Activated CD4-positive, alpha-beta memory T cell treated with anti-CD3 and anti-CD28 coated beads for 36 hours (primary cell): ENCODE measurements around the gene ACAA2. TPM values are rescaled to one million over a fixed set of nuclear protein-coding genes. Genes with fewer than 3 reads are reported as not detected.

Experiments used
- CTCF ChIA-PET: fragments of 350-600 bp; sonication (Branson Sonifier 250); formaldehyde crosslinking; loops from one replicate; lab custom pipeline; 2021; ENCODE audit warnings: antibody characterized with exemption, inconsistent platforms; lab: Charles Lee
- POLR2A ChIA-PET: fragments of 350-600 bp; sonication (Branson Sonifier 250); formaldehyde crosslinking; loops from one replicate; lab custom pipeline; 2021; ENCODE audit warnings: antibody characterized with exemption; lab: Charles Lee
- DNase-seq: peaks from one replicate; pipeline ENCODE4 v3.0.0-alpha.2; 2020
- H3K27ac Mint-ChIP-seq: one replicate; pipeline ENCODE4 v1.8.0; 2021; ENCODE audit warnings: mixed read lengths
- H3K27me3 Mint-ChIP-seq: one replicate; pipeline ENCODE4 v1.8.0; 2021; ENCODE audit warnings: mixed read lengths
- H3K36me3 Mint-ChIP-seq: one replicate; pipeline ENCODE4 v1.8.0; 2021; ENCODE audit warnings: mixed read lengths
- H3K4me1 Mint-ChIP-seq: one replicate; pipeline ENCODE4 v1.8.0; 2021; ENCODE audit warnings: low read depth, mixed read lengths
- H3K4me3 Mint-ChIP-seq: one replicate; pipeline ENCODE4 v1.8.0; 2021; ENCODE audit warnings: mild to moderate bottlenecking, mixed read lengths
- H3K9me3 Mint-ChIP-seq: one replicate; pipeline ENCODE4 v1.8.0; 2021; ENCODE audit warnings: mixed read lengths
- intact Hi-C: fragments of 100-400 bp; cut with micrococcal nuclease; formaldehyde crosslinking; loops from one replicate; pipeline ENCODE4 v1.15.1; 2023
- total RNA-seq, 2 experiments: library from RNA; stranded (reverse); gene quantifications; one replicate each; pipeline ENCODE4 v1.2.3, GENCODE V29; 2021

ACAA2 gene
- total RNA-seq, 2 experiments from 2014 or later = 77.9 to 78.4 TPM

GRCh38 chr18:49832221-49832647 lies 18.9 kb upstream of the ACAA2 start:
- intact Hi-C loops = no loop called here
- Mint-ChIP-seq H3K4me1 (no peaks in the 10 kb centered on the region), H3K27me3 (no peaks in the 10 kb centered on the region), H3K36me3 (no peaks in the 10 kb centered on the region), H3K4me3 (no peak overlapping the region), H3K27ac (no peak overlapping the region), H3K9me3 (peaks cover 5% of the 10 kb centered on the region)
- POLR2A ChIA-PET = no interaction called here
- CTCF ChIA-PET = no interaction called here
- DNase-seq = no peak

GRCh38 chr18:49827996-49828395 lies 14.7 kb upstream of the ACAA2 start:
- no peaks in the 10 kb centered on the region for H3K4me1 Mint-ChIP-seq
- peaks cover 4% of the 10 kb centered on the region for H3K36me3 Mint-ChIP-seq
- H3K27me3 Mint-ChIP-seq = no peaks in the 10 kb centered on the region
- ChIA-PET POLR2A (no interaction called here), CTCF (interaction anchor here (0.6 kb wide), 1 partner anchor 649 kb away, joined by 3 read pairs; no protein-coding TSS in a partner anchor)
- no peak overlapping the region for H3K27ac Mint-ChIP-seq
- no peak overlapping the region for H3K4me3 Mint-ChIP-seq
- peaks cover 6% of the 10 kb centered on the region for H3K9me3 Mint-ChIP-seq
- DNase-seq = no peak
- intact Hi-C loops = no loop called here

DNA sequence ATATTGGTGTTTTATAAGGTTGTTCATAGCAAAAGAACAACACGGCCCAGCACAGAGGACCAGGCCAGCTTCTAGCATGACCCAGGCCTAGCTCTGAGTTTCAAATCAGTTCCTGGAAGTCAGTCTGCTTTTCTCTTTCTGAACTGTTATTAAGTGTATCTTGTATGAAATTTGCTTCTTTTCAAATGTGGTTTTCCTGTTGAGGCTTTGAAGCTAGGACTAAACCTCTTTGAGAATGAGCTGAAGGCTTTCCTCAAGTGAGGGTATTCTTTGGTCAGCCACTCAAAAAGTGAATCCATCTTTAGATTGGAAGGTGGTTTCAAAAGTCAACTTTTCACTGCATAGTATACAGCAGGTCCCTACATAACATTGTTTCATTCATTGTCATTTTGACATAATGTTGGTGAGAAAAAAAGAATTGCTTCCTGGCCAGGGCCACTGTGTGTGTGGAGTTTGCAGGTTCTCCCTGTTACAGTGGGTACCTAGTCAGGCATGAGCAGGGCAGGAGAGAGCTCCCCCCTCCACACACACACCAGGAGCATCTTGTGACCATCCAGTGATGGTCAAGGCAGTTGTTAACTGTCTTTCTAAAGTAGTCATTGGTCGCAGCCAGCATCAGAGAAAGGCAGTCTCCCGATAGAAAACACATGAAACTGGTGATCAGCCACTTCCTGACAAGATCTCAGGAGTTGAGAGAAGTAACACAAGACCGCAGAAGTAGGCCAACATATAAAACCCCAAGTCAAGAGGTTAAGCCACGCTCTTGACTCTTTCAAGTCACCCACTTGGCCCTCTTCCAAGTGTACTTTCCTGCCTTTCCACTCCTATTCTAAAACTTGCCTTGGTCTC lies 6.7 kb upstream of the ACAA2 start:
- peaks cover 10% of the 10 kb centered on the region for H3K36me3 Mint-ChIP-seq
- H3K9me3 Mint-ChIP-seq = no peaks in the 10 kb centered on the region
- peaks cover 58% of the 10 kb centered on the region for H3K4me1 Mint-ChIP-seq
- H3K27me3 Mint-ChIP-seq = no peaks in the 10 kb centered on the region
- peak; percentile 55 for DNase-seq
- peak overlapping the region; percentile 57 for H3K27ac Mint-ChIP-seq
- POLR2A ChIA-PET = no interaction called here
- CTCF ChIA-PET = interaction anchor here (0.6 to 1.2 kb wide), 6 partner anchors 9 to 309 kb away, joined by 3 to 4 read pairs (median 3); no protein-coding TSS in a partner anchor
- intact Hi-C loops = loop anchor here (2.0 to 10.0 kb wide), 3 partner anchors 23 to 875 kb away; partner anchors contain the start of gene SKA1
- H3K4me3 Mint-ChIP-seq = peak overlapping the region; percentile 48

- intact Hi-C loops = loop anchor here (10.0 kb wide), 2 partner anchors 556 to 874 kb away; partner anchors contain the start of gene SKA1
- peaks cover 10% of the 10 kb centered on the region for H3K36me3 Mint-ChIP-seq
- CTCF ChIA-PET = interaction anchor here (1.0 to 1.2 kb wide), 4 partner anchors 8 to 309 kb away, joined by 3 to 4 read pairs (median 3); no protein-coding TSS in a partner anchor
- H3K4me3 Mint-ChIP-seq = no peak overlapping the region
- DNase-seq = no peak
- no peaks in the 10 kb centered on the region for H3K27me3 Mint-ChIP-seq
- no peaks in the 10 kb centered on the region for H3K9me3 Mint-ChIP-seq
- H3K27ac Mint-ChIP-seq = peak overlapping the region; percentile 57
- POLR2A ChIA-PET = no interaction called here
- peaks cover 63% of the 10 kb centered on the region for H3K4me1 Mint-ChIP-seq
Measured at GRCh38 chr18:49819071-49819662, 5.8 kb upstream of the ACAA2 start.

DNA sequence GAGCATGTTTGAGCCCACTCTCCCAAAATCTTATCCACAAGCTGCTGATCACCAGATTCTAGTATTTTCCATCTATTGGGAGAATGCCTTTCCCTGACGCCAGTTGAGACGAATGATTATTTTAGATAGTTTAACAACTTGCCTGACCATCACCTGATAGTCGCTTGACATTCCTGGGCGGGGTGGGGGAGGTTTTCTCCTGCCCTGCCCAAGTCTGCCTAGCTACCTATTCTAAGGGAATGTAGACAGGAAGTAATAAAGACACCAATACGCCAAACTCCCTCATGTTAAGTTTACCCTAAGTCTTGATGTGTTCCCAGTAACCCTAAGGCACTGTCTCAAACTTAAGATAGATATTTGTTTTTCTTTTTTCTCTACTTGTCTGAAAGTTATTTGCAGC lies 4.6 kb upstream of the ACAA2 start:
- Mint-ChIP-seq H3K9me3 (no peaks in the 10 kb centered on the region), H3K36me3 (peaks cover 10% of the 10 kb centered on the region), H3K4me3 (no peak overlapping the region), H3K4me1 (peaks cover 63% of the 10 kb centered on the region), H3K27ac (no peak overlapping the region), H3K27me3 (no peaks in the 10 kb centered on the region)
- intact Hi-C loops = loop anchor here (10.0 kb wide), 2 partner anchors 557 to 873 kb away; partner anchors contain the start of gene SKA1
- no peak for DNase-seq
- ChIA-PET CTCF (no interaction called here), POLR2A (no interaction called here)

DNA sequence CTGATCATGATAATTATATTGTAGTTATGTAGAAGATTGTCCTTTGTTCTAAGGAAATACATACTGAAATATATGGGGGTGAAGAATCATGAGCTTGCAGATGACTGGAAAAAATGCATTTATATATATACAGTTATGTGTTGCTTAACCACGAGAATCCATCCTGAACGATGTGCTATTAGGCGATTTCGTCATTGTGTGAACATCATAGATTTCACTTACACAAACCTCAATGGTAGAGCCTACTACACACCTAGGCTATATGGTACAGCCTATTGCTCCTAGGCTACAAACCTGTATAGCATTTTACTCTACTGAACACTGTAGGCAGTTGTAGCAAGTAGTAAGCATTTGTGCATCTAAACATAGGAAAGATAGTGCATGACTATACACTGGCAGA lies 2.6 kb upstream of the ACAA2 start:
- Mint-ChIP-seq H3K27me3 (no peaks in the 10 kb centered on the region), H3K36me3 (peaks cover 10% of the 10 kb centered on the region), H3K4me3 (no peak overlapping the region), H3K4me1 (peaks cover 67% of the 10 kb centered on the region), H3K9me3 (no peaks in the 10 kb centered on the region), H3K27ac (no peak overlapping the region)
- DNase-seq = no peak
- CTCF ChIA-PET = no interaction called here
- intact Hi-C loops = loop anchor here (10.0 kb wide), 2 partner anchors 559 to 871 kb away; partner anchors contain the start of gene SKA1
- POLR2A ChIA-PET = no interaction called here

DNA sequence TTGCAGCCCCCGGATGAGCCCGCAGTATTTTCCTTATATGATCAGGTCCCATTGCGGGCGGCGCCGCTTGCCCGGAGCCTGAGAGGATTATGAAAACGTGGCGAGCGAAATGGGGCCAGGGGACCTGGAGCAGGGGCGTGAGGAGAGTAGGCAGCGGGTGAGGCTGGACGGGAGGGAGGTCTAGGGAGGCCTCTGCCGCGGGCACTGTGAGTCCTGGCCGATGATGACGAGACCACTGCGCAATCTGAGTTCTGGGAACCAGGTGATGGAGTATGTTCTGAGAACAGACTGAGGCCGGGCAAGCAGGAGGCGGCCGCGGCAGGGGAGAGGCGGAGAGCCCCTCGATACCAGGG lies 790 bp upstream of the ACAA2 start:
- Mint-ChIP-seq H3K4me1 (peaks cover 49% of the 10 kb centered on the region), H3K27me3 (no peaks in the 10 kb centered on the region), H3K9me3 (peaks cover 13% of the 10 kb centered on the region), H3K4me3 (peak overlapping the region; percentile 91), H3K27ac (peak overlapping the region; percentile 95), H3K36me3 (peaks cover 17% of the 10 kb centered on the region)
- ChIA-PET POLR2A (interaction anchor here (1.4 kb wide), 1 partner anchor 327 kb away, joined by 4 read pairs; the partner anchor contains the start of gene C18orf32), CTCF (interaction anchor here (1.0 kb wide), 1 partner anchor 46 kb away, joined by 3 read pairs; no protein-coding TSS in a partner anchor)
- intact Hi-C loops = loop anchor here (5.0 to 10.0 kb wide), 3 partner anchors 473 to 869 kb away; partner anchors contain the start of genes CXXC1 and SKA1
- peak; percentile 80 for DNase-seq

GRCh38 chr18:49813069-49813318 lies 339 bp downstream of the ACAA2 start:
- DNase-seq = no peak
- peaks cover 40% of the 10 kb centered on the region for H3K4me1 Mint-ChIP-seq
- intact Hi-C loops = loop anchor here (2.0 to 10.0 kb wide), 5 partner anchors 24 to 868 kb away; partner anchors contain the start of genes C18orf32, CXXC1 and SKA1
- CTCF ChIA-PET = interaction anchor here (1.5 kb wide), 1 partner anchor 29 kb away, joined by 3 read pairs; no protein-coding TSS in a partner anchor
- peak overlapping the region; percentile 95 for H3K27ac Mint-ChIP-seq
- POLR2A ChIA-PET = no interaction called here
- peaks cover 27% of the 10 kb centered on the region for H3K36me3 Mint-ChIP-seq
- H3K4me3 Mint-ChIP-seq = peak overlapping the region; percentile 91
- peaks cover 22% of the 10 kb centered on the region for H3K9me3 Mint-ChIP-seq
- no peaks in the 10 kb centered on the region for H3K27me3 Mint-ChIP-seq

DNA sequence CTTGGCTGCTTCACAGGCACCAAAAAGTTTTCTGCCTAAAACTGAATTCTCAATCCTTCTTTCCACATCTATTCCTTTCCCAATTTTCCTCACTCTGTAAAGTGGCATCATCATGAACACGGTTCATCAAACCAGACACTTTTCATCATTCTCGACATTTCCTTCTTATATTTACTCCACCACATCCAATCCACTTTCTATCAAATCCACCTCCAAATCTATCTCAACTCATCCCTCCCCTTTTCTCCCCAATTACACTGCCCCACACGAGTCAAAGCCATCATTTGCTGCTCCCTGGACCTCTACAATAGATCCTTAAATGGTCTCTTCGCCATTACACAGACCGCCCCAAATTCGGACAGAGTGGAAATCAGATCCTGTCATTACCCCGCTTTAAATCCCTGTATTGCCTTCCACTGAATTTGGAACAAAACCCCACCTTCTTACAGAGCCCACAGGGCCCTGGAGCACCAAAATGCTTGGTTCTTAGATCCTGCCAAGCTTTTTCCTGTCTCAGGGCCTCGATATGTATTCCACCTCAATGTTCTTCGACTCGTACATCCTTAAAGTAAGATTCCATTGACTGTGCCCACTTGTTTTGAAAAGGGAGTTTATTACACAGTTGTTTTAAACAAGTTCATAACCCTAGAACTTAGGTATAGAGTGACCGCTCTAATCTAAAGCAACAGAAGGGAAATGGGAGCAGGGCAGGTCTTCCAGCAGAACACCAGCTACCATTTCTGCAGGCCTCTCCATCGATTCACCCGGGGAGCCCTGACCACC lies 856 bp downstream of the ACAA2 start:
- DNase-seq = no peak
- peaks cover 23% of the 10 kb centered on the region for H3K36me3 Mint-ChIP-seq

DNA sequence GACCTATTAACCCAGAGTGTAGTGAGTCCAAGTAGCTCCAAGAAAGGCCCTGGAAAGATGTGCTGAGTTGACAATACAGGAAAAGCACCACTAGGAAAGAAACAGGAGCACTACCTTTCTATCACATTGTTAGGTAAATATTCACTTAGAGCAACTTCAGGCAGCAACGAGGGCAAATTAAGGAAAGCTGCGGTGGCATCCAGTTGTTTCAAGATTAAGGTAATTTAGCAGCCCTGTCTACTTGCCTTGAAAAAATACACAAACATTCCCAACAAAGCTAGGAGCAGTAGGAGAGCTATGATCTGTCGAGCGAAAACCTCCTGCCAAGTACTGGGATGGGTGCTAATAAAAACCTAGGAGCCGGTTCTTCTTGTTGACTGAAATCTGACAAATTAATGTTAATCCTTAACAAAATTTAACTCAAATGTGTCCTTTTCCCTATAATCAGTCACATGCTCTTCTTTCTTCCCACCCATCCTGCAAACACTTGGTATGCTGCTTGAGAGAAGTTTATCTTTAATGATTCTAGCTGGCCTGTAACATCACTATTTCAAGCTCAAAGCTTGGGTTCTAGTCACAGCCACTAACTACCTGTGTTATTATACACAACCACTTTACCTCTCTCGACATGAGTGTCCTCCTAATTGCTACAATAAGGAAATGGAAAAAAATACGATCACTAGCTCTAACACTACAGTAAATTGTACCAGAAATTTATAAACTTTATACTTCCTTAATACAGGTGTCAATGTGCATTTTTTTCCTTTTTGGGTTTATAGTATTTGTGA lies 2.0 kb downstream of the ACAA2 start:
- Mint-ChIP-seq H3K27ac (no peak overlapping the region), H3K27me3 (no peaks in the 10 kb centered on the region), H3K36me3 (peaks cover 22% of the 10 kb centered on the region), H3K4me3 (no peak overlapping the region), H3K4me1 (peaks cover 30% of the 10 kb centered on the region), H3K9me3 (peaks cover 23% of the 10 kb centered on the region)
- intact Hi-C loops = loop anchor here (5.0 to 10.0 kb wide), 3 partner anchors 476 to 867 kb away; partner anchors contain the start of genes CXXC1 and SKA1
- ChIA-PET POLR2A (interaction anchor here (0.6 to 0.8 kb wide), 2 partner anchors 81 to 546 kb away, joined by 3 read pairs; no protein-coding TSS in a partner anchor), CTCF (interaction anchor here (0.6 to 1.2 kb wide), 3 partner anchors 8 to 301 kb away, joined by 3 read pairs; no protein-coding TSS in a partner anchor)
- DNase-seq = no peak

More for the DNA sequence above, 856 bp downstream of the ACAA2 start:
- Mint-ChIP-seq H3K4me3 (peak overlapping the region; percentile 91), H3K27ac (peak overlapping the region; percentile 95), H3K27me3 (no peaks in the 10 kb centered on the region), H3K9me3 (peaks cover 23% of the 10 kb centered on the region), H3K4me1 (peaks cover 35% of the 10 kb centered on the region)
- intact Hi-C loops = loop anchor here (2.0 to 10.0 kb wide), 5 partner anchors 24 to 868 kb away; partner anchors contain the start of genes C18orf32, CXXC1 and SKA1
- ChIA-PET POLR2A (no interaction called here), CTCF (interaction anchor here (0.8 to 1.5 kb wide), 2 partner anchors 28 to 49 kb away, joined by 3 read pairs; no protein-coding TSS in a partner anchor)
